ENCODE measurements around the gene DBH.

GRCh38 chr9:133637451-133638055, 1.4 kb downstream of the DBH start:
- TF ChIP-seq POLR2AphosphoS5 (IDR thresholded peaks at IDR 0.05) (no peak), POLR2A (IDR thresholded peaks at IDR 0.05) (no peak)
- TF ChIP-seq, protein P1, sequence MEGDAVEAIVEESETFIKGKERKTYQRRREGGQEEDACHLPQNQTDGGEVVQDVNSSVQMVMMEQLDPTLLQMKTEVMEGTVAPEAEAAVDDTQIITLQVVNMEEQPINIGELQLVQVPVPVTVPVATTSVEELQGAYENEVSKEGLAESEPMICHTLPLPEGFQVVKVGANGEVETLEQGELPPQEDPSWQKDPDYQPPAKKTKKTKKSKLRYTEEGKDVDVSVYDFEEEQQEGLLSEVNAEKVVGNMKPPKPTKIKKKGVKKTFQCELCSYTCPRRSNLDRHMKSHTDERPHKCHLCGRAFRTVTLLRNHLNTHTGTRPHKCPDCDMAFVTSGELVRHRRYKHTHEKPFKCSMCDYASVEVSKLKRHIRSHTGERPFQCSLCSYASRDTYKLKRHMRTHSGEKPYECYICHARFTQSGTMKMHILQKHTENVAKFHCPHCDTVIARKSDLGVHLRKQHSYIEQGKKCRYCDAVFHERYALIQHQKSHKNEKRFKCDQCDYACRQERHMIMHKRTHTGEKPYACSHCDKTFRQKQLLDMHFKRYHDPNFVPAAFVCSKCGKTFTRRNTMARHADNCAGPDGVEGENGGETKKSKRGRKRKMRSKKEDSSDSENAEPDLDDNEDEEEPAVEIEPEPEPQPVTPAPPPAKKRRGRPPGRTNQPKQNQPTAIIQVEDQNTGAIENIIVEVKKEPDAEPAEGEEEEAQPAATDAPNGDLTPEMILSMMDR (IDR thresholded peaks at IDR 0.05) = no peak

Measured in sigmoid colon (tissue), 4 donors.